Stromal cell of bone marrow (primary cell): ENCODE measurements around the gene FREM2.

ENCODE experiments used
- DNase-seq: peaks from one replicate; pipeline ENCODE4 v3.0.0-alpha.2; 2012; ENCODE audit warnings: low read depth

Gene FREM2, protein sequence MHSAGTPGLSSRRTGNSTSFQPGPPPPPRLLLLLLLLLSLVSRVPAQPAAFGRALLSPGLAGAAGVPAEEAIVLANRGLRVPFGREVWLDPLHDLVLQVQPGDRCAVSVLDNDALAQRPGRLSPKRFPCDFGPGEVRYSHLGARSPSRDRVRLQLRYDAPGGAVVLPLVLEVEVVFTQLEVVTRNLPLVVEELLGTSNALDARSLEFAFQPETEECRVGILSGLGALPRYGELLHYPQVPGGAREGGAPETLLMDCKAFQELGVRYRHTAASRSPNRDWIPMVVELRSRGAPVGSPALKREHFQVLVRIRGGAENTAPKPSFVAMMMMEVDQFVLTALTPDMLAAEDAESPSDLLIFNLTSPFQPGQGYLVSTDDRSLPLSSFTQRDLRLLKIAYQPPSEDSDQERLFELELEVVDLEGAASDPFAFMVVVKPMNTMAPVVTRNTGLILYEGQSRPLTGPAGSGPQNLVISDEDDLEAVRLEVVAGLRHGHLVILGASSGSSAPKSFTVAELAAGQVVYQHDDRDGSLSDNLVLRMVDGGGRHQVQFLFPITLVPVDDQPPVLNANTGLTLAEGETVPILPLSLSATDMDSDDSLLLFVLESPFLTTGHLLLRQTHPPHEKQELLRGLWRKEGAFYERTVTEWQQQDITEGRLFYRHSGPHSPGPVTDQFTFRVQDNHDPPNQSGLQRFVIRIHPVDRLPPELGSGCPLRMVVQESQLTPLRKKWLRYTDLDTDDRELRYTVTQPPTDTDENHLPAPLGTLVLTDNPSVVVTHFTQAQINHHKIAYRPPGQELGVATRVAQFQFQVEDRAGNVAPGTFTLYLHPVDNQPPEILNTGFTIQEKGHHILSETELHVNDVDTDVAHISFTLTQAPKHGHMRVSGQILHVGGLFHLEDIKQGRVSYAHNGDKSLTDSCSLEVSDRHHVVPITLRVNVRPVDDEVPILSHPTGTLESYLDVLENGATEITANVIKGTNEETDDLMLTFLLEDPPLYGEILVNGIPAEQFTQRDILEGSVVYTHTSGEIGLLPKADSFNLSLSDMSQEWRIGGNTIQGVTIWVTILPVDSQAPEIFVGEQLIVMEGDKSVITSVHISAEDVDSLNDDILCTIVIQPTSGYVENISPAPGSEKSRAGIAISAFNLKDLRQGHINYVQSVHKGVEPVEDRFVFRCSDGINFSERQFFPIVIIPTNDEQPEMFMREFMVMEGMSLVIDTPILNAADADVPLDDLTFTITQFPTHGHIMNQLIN (N-terminal part only)

DNA sequence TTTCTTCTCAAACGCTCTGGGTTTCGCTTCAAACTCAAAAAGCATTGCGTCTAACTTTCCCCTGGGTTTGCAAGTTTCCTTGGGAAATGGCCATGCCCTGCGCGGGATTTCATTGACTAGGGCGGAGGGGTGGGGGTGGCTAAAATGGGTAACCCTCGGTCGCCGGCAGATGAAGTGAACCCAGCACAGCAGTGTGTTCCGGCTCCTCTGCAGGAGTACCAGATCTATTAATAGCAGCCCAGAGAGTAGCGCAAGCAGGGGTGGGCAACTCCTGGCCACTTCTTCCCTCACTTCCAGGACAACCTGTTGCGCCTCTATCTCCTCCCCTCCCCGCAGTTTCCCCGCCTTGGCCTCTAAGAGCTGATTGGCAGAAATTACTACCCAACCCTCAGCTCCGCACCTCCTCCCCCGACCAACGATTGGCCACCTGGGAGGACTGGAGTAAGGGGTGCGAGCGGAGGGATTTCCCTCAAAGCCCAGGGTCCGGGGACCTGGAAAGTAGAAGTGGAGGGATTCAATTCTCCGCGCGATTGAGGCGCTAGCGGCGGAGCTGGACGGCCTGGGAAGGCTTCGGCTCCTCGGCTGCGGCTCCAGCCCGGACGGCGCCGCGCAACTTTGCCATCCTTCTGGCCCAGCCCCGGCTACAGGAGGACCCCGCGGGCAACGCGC lies at the start of gene FREM2:
Gene FREM2 (plus strand): TSS at position 501 of the 669 bp plus-strand sequence. CDS start 268 bp downstream, outside the sequence.
- no peak for DNase-seq

DNA sequence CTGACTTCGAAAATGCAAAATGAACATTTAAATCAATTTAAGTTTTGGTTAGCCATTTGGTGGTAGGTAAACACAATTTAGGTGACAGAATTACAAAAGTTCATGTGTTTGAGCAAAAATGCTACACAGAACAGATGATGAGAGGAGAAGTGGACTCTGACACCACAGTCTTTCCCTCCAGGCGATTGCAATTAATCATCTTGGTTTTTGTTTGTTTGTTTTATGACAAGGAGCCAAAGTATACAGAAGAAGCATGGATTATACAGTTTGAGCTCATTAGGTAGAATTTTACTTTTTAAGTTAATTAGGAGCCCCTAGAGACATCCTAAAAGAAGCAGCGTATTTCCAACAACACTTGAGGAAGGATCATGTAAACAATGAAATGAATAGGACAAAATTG lies 49.3 kb upstream of the FREM2 start:
- DNase-seq = no peak

DNA sequence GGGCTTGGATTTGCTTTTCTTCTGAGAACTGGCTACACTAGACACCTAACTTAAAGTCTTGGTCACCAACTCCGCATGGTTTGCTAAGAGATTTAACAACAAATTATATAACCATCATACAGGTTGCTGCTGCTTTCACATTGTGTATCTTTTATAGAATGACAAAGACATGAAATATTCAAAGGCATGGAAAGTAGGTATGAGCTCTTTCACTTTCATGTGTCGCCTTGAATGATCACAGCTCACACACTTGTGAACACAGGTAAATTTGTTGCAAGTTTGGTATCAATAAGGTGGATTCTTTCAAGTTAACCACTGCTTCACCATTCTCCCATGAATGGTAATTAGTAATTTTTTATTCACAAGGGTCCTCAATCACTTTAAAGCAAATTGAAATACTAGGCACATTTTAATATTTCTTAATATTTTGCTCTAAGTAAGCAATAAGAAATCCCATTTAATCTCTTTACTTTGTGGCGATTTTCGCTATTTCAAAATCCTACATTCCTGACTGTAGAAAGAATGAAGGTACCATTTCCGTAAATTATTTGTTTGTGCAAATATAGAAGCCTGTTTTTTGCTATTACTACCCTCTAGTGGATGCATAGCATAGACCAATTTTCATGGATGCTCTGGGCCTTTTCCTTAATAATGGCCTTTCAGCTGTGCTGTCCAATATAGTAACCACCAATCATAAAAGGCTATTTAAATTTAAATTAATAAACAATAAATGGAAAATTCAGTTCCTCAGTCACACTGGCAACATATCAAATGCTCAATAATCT lies 45.5 kb upstream of the FREM2 start:
- no peak for DNase-seq

DNA sequence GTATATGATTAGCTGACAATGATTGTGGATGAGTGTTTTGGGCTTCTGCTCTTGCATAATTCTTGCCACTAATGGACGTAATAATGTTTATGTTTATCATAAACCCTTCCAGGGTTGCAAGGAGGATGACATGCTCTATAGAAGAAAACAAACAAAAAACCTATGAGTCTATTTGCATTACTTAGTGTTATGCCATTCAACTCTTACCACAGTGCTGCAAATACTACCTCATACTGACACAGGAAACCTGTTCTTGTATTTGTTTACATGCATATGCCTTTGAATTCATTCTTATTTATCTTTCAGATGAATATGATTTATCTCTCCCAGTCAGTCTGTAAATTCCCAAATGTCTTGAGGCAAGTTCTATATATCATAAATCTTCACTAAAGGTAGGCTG lies 39.6 kb upstream of the FREM2 start:
- DNase-seq = no peak

DNA sequence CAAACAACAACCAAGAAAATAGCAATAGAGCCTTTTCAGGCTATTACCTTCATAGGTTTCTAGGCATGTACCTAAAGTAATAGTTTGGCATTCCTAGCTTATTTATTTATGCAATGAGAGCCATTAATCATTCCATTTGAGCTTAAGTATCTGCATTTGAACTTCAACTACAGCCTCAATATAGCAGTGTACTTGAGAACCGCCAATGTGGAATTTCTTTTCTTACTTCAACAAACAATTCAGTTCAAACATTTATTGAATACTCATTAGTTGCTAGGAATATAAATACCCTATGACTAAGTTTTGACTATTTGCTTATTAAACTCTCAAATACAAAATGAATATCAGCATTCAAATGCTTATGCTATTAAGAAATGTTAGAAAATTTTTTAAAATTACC lies 38.0 kb upstream of the FREM2 start:
- DNase-seq = no peak

DNA sequence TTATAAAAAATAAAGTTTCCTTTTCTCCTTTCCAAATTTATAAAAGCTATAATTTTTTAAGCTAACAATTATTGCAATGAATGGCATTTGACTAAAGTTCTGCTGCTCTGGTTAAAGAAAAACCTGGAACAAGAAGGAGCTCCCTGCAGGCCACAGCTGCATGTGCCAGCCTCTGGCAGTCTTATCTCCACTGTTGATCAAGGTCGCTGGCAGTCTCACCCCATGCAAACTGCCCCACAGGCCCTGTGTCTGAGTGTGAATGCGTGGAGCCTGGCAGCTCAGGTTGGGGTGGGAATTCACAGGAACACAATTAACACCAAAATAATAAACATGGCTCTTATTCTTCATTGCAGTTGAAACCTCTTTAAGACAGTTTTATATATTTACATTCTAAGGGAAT lies 30.2 kb upstream of the FREM2 start:
- DNase-seq = no peak

DNA sequence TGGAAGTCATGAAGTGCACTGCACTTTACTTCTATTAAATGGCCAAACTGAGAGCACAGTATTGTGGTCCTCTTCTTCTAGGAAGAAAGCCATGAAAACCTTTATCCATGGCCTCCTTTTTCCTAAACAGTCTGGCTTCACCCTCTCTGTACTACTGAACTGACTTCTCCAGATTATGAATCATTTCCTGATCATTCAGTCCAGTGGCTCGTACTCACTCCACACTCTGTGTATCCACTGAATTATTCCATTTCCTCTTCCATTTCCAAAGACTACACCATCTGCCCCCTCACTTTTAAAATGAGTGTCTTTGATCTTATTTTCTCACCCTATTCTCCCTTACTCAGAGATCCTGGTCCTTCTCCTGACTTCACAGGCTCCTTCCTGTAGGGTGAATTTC lies 29.7 kb upstream of the FREM2 start:
- peak; percentile 25 for DNase-seq

DNA sequence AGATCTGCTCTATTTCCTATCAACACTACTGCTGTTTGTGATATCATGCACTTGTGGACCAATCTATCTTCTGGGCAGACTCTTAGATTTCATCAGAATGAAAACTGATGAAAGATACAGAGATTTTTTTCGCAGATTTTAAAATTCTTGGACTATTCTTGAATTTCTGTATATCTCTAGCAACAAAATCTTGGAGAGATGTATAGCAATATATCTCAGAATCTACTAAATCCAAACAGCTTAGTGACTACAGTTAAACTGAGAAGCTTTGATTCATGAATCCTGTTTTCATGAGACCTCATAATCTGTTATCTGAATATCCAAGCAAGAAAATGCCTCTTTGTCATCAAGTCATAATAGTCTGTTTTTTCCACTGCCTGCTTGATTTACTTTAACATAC lies 28.0 kb upstream of the FREM2 start:
- no peak for DNase-seq

DNA sequence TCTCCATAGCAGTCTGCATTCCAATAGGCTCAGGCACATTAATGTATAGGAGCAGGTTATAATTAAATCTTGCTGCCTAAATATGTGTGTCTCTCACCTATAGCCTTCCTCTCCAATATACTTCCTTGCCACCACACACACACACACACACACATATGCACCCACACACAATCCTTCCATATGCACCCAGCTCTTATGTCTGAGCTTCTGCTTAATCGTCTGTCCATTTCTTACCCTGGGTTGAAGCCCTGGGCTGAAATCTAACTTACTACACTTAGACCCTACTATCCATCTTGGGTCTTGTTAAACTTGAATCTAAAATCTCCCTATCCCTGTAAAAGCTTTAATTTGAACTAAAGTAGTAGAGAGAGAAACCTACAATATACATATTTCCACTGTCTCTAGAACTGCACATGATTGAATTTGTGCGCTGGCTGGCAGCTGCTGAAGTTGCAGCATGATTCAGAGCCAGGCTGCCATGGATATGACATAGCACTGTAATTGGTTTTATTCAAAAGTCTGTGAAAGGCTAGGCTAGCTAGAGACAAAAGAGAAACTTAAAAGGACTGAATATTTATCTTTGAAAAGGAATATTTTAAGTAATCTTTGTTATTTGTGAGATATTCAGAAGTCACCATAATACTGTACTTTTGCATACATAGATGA lies 25.7 kb upstream of the FREM2 start:
- DNase-seq = no peak

DNA sequence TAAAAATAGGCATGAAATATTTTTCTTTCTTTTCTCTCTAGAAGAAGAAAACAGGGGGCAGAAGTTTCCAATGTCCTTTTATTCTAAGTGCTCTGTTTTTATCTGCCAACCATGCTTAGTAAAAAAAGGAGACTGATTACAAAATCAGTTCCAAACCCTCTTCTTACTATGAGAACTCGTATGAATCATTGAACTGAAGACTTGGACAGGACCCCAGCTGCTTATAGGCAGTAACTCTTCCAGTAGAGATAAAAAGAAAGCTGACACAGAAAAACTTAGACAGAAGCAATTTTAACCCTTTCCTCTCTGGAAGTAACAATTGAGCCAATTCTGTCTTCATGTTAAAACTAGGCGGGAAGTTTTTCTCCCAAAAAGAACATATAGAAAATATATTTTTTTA lies 24.5 kb upstream of the FREM2 start:
- DNase-seq = peak; percentile 64

DNA sequence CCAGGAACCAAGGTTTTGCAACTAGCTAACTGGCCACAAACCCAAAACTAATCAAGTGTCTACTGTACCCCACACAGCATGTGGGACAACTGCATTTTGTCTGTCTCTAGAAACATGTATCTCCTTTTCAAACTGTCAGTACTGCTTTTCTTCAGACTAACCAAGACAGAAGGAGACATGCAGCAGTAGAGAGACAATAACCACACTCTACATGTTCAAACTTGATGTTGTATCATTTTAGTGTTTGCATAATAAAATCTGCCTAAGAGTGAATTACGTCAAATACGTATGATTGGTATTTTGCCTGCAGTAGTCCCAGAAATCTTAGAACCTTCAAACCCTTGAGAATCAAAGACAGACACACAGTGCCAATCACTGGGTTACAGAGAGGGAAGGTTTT lies 22.0 kb upstream of the FREM2 start:
- no peak for DNase-seq

DNA sequence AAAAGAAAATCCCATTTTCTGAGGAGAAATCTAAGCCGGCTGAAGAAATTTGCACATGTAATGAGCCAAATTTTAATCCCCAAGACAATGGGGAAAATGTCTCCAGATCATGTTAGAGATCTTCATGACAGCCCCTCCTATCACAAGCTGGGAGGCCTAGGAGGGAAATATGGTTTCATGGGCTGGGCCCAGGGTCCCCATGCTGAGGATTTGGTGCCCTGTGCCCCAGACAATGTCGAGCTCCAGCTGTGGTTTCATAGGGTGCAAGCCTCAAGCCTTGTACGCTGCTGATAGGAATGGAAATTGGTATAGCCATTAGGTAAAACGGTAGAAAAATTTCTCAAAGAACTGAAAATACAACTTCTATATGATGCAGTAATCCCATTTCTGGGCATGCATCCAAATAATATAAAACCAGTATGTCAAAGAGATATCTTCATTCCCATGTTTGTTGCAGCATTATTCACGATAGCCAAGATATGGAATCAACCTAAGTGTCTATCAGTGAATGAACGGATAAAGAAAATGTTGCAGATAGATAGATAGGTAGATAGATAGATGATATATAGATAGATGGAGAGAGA lies 19.3 kb upstream of the FREM2 start:
- no peak for DNase-seq

DNA sequence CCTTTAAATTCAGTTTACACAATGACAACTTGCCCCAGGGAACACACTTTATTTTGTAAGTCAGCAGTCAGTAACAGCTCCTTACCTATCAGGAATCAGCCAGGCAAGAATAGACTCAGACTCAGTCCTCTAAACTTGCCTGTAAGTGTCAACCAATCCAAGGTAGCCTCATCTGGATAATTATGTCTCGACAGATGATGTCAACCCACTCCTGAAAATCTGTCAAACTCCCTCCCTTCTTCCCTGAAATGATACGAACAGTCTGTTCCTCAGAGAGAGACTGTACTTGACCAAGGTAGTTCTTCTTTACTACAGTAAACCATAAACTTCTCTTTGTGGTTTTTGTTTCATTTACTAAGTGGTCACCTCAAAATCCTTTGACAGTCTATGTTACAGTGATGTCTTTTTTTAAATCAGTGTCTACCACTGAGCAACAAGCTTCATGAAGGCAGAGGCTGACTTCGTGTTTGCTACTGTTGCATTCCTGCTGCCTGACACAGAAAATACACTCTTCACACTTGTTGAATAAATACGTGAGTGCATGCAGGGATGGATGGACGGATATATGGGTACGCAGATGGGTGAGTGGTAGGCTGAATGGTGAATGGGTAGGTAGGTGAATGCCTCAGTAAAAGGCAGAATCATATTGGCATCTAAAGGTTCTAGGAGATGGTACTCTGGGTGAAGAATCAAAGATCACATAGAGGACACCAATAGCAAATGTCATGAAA lies 17.5 kb upstream of the FREM2 start:
- no peak for DNase-seq

DNA sequence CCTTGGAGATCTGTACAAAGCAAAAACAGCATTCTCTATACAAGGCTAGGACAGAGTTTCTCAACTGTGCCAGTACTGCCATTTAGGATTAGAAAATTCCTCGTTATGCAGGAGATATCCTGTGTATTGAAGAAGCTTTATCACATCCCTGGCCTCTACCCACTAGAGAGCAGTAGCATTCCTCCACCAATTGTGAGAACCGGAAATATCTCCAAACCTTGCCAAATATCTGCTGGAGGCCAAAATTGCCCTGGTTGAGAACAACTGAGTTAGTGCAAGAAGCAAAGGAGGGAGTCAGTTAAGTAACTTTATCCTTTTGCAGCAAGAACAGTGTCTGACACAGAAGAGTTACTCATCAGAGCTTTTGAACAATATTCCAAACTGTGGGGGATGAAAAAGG lies 16.2 kb upstream of the FREM2 start:
- DNase-seq = no peak

DNA sequence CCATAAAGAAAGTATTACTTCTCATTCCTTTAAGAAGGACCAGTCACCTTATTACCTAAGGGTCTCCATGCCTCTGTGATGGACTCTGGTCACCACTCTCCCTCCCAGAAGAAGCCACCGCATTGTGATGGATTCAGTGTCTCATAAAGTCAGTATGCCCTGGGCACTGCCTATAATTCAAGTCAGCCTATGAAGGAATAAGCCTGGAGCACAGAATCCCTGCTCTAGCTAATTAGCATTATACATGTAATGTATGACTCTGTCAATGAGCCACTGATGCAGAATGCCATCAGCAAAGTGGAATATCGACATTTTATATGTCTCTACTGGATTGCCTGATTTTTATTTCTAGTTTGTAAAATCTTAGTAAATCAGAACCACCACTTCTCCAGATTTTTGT lies 14.9 kb upstream of the FREM2 start:
- DNase-seq = no peak

DNA sequence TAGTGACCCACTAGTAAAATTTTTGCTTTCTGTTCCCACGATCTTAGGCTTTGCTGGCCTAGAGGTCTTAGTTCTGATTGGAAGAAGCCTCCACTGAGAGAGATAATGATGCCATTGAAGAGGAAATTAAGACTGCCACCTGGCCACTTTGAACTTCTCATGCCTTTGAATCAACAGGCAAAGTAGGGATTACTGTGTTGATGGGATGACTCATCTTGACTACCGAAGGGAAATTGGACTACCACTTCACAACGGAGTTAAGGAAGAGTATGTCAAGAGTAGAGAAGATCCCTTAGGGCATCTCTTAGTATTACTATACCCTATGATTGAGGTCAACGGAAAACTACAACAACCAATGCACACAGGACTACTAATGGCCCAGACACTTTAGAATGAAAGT lies 12.7 kb upstream of the FREM2 start:
- no peak for DNase-seq

DNA sequence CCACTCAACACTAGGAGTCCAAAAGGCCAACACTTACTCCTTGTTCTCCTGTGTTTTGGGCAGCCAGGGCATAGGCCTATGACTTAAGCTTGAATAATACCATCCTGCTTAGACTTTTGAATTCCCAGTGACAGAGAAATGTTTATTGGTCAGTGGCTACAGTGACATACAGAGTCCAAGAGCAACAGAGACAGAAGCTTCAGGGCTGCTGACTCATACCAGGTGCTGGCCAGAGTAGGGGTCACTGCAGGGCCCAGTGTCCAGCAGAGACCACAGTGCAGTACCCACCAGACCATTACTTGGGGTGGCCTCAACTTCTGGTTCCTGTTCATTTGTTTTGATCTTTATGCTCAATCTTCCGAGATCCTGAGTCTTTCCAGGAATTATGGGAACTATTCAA lies 6.0 kb upstream of the FREM2 start:
- DNase-seq = no peak

DNA sequence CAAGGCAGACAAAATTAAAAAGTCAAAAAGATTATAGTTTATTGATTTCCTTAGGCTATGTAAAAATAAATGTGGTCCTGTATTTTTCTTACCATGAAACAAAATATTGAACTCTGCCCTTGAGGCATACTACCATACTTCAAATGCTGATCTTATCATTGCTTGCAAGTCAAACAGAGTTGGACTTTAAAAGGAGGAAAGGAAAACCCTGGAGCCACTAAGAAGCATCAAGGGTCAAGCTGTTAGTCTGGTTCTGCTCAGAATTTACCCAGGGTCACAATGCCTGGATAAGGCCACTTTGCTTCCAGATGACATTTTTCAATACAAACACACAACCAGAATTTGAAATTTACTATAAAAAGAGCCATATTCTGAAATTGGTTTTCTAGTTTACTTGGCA lies 2.2 kb upstream of the FREM2 start:
- DNase-seq = no peak

DNA sequence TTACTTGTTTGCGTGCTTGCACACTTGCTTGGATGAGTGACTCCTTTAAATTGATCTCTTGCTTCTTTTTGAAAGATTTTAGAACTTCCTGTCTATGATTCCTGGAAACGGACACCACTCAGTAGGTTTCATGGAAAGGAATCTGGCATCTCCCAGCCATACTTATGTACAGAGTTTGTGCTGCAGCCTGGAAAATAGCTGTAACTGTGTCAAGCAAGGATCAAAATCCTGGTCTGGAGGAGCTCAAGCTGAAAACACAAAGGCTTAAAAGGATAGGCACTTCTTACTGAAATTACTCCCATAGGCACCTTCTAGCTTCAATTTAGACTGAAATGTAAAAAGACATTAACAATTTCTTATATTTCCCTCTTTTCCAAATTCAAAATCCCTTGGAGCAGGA lies 1.4 kb upstream of the FREM2 start:
- DNase-seq = no peak
